PC-9 (cell line): ENCODE results near the gene FBXO34.

Experiments used
- CTCF ChIP-seq: fragments of 200-600 bp; sonication (generic); conservative IDR thresholded peaks from 2 replicates; pipeline ENCODE4 v1.6.1; 2017; ENCODE audit warnings: mixed run types, antibody characterized with exemption, mild to moderate bottlenecking, moderate library complexity
- EZH2 ChIP-seq: fragments of 200-600 bp; sonication (generic); IDR thresholded peaks from 2 replicates; pipeline ENCODE4 v1.8.0; 2017; ENCODE audit warnings: antibody characterized with exemption, low read depth

- TF ChIP-seq CTCF (no peak), EZH2 (no peak)
These were observed 31.3 kb downstream of the FBXO34 start for GRCh38 chr14:55302367-55303124.
